ENCODE results near the gene NFATC2.
A peak's percentile ranks its signal among the peaks of the same experiment; 100 is the strongest.

The NFATC2 gene

DNA sequence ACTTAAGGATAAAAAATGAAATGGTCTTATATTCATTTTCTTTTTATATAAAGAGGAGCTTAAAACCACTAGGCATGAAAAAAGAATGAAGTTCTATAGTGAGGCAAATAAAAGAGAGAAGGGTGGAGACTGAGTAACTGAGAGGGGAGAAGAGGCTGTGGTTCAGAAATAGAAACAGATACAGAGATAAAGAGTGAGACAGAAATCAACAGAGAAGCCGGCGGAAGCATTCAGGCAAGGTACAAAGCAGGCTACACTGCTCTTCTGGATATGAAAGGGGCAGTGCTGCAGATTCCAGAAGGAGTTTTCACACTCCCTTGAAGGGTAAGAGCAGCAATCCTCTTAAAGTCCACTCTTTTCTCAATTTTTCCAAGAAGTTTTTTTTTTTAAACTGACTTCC is 29.9 kb downstream of the NFATC2 start:
- no peak for DNase-seq

DNA sequence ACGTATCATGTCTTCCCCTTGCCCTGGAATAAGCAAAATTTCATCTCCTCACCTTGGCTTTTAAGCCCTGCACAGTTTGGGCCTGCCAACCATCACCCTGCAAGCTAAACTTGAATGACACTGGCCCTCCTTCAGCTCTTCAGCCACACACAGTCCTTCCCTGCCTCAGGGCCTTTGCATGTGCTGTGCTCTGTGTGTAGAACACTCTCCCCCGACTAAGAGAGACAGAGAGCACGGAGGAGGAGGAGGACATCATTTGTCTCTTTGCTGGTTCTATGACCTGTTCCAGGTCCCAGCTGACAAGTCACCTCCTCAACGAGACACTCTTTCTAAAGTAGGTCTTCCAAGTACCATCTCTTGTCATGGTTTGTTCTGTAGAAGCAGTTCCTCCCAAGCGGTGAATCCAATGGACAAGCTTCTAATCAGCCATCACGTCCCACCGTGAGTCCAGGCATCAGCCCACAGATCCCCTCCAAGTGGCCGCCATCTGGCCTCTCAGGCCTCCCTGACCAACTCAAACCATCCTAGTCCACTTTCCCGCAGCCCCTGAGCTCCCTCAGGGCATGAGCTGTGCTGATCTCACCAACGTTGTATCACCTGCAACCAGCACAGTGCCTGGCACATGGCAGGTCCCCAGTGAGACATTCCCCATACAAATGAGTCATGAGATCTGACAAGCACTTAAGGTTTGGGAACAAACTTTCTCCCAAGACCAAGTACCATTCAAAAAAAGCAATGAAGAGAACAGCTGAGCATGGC is 30.5 kb downstream of the NFATC2 start:
- no peak for DNase-seq

DNA sequence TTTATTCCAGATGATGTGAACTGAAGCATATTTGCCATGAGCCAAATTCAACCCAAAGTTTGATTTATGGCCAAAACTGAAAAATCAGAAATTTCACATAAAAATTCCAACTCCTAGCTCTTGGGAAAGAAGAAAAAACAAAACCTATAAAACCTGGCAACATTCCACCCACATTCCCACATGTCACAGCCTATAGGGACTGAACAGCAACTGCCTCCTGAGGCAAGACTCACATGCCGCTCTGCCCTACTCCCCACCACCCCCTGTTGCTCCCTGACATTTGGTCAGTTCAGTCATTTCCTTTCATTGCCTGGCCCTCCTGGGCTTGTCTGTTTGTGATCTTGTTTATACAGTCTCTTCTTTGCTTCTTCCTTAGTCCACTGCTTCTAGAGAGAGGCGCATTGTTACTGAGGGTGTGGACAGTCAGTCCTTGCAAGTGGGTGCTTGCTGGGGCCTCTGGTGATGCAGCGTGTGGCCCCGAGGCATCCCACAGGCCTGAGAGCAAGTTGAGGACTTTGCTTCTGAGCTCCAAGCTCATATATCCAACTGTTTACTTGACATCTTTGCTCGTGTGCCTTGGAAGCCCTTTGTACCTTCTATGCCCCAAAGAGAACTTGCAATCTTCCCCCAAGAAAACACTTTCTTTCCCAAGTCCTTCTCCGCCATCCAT is 31.4 kb downstream of the NFATC2 start:
- no peak for DNase-seq

DNA sequence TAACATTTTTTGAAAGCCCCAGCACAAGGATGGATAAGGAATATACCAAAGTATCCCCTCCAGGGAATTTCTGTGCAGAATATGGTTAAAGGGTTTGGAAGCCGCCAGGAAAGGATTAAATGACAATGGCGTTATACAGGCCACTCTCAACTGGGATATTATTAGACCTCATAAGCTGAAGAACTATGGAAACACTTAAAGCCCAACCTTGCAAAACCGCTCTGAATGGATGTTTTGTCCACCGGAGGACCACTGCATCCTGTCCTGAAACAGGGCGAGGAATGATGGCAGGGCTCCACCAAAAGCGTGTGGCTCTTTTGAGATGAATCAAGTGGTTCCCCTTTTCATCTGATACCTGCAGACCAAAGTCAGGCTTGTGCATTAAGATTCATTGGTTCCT is 32.4 kb downstream of the NFATC2 start:
- no peak for DNase-seq

DNA sequence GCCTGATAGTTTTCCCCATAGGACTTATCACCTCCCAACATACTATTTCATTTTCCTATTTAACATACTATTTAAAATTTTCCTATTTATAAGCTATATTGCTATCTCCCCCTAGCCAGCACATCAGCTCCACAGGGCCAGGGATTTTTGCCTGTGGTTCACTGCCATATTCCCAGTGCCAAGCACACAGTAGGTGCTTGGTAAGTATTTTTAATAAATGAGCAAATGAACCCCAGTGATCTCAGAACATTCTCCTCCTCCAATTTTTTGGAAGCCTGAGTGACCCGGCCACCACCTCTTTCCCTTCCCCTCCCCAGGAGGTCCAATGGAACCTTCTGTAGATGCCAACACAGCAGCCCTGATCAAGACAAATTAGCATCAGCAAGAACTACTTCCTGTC is 33.3 kb downstream of the NFATC2 start:
- DNase-seq: no peak

DNA sequence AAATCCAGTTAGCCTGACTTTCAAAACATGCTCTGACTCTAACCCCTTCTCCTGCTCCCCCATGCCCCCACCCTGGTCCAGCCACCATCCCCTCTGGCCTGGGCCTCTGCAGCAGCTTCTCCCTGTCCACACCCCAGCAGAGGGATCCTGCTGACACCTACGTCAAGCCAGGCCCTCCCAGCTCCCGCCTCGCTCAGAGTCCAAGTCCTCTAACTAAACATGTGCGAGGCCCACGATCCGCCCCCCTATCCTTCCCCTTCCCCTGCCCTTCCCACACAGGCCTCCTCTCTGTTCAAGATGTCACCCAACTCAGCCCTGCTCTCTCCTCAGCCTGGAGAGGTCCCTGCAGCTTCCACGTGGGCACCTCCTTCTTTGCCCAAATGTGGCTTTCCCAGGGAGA is 33.7 kb downstream of the NFATC2 start:
- DNase-seq: no peak

DNA sequence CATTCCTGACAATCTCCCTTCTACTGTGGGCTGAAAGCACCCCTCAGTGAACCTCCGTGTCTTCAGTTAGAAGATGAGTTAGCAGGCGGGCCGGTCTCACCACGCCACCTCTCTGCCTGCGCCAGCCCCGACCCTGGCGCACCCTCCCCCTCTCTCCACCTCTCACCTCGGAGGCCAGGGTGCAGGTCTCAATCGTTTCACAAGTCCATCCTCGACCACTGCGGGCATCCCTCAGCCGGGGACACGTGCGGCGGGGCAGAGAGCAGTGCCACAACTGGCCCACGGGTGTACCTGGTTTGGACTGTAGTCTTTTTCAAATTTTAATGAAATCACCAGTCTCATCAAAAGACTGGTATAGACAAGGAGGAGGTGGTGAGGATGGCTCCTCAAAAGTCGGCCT is 34.4 kb downstream of the NFATC2 start:
- DNase-seq: no peak

DNA sequence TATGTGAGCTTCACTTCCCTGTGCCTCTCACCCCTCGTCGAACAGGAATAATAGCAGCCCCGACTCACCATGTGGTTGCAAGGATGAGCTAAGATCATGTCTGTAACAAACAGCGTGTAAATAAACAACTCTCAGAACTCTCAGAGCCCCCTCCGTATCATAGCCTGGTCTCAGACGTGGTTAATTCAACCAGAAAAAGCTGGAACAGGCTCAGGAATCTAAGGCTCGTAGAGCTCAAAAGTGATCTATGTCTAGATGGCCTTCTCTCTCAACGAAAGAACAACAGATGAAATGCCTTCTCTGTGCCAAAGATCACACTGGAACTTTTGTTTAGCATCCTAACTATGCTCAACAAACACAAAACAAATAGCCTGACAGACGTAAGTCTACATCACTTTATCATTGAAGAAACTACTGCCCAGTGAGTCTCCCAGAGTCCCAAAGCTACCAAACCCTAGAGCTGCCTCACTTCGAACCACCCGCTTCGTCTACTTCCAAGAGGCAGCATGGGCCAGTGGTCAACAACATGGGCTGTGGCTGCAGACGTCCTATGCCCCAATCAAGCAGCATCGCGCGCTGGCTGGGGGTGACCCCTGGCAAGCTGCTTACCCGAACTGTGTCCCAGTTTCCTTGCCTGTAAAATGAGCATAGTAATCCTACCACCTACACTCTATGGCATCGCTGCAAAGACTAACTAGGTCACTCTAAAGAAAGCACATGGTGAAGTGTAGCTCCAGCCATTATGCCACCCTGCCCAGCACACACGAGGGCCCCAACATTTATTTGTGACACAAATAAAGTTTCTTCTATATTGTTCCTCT is 35.1 kb downstream of the NFATC2 start:
- no peak for DNase-seq

DNA sequence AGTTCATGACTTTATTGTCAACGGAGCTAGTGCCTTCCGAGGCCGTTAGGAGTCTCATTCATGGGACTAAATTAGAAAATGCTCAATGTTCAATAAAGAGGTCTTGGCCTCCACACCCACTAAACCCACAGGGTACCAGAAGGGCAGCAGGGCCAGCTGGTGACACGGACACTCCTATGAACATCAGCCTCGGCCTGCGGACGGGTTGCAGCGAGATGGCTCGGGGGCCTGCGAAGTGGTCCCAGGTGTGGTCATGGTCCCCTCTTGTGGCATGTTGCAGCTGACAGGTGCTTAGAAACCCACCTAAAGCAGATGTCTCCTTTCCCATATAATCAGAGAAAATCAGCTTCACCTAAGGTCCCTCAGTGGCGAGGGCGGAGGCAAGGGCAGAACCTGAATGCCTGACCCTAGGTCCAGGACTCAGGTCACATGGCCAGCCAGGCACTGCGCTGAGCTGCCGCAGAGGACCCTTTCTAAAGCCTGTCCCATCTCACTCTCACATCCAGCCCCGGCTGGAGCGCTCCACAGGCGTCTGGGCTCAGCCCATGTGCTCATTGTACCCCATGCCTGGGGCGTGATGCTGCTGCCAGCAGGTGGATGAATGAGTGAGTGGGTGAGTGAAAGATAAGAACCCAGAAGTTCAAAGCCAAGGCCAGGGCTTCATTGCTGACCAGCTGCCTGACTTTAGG is 35.8 kb downstream of the NFATC2 start:
- DNase-seq: no peak

DNA sequence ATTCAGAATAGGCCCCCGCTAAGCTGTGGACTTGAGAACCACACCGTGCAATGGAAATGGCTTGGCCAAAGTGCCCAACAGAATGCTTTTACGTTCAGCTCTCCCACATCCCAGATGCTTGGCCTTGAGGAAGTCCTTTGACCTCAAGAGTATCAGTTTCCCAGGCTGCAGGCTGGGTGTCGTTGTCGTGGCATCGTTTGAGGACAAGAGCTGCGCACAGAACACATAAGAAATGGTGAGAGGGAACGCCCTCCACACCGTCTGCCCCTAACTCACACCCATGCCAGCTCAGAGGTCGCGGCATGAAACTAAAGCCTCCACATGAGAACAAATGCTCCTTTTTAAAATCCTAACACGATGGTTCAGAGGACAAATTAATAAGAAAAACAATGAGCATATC is 37.0 kb downstream of the NFATC2 start:
- no peak for DNase-seq

DNA sequence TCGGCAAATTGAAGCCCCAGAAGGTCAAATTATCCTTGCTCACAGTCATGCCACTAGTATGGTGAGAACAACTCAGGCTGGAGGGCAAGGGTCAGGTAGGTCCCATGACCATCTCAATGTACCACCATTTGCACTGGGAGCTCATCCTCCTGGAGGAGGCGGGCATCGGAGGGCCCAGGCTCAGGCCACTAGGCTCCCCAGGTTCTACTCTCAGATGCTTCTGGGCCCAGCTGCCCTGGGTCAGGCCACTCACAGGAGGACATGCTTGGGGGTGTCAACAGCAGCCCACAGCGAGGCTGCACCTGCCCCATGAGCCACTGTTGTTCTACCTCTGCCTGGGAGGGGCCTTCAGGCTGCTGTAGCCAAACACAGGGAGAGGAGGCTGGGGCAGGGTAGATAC is 39.1 kb downstream of the NFATC2 start:
- DNase-seq: no peak

DNA sequence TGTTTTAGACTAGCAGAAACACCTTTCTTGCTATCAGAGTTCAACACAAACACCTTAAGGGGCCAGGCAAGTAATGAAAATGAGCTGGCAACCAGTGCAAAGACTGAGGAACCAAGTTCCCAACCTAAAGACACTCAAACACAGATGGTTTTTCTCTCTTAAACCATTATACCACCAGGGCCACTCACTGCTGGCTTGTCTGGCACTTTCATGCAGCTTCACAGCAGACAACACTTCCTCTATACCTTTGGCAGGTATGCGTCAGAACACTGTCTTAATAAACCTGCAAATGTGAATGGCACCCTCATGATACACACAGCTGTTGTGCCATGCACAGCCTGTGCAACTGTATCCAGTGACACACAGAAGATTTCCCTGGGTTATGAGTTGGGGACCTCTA is 41.6 kb downstream of the NFATC2 start:
- no peak for DNase-seq

DNA sequence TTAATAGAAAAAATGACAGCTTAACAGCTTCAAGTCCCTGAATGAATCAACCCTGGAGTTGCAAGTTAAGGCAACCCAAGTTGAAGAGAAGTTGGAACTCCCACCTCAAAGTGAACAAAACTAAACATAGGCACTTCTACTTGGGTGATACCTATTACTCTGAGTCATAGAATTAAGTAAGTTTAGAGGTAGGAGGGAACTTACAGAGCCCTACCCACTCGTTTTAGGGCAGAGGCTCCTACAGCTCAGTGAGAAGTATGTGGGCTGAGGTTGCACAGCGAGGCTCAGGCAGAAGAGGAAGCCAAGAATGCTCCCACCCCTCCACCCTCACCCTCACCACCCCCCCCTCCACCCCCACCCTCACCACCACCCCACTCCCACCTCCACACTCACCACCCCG is 42.2 kb downstream of the NFATC2 start:
- no peak for DNase-seq

DNA sequence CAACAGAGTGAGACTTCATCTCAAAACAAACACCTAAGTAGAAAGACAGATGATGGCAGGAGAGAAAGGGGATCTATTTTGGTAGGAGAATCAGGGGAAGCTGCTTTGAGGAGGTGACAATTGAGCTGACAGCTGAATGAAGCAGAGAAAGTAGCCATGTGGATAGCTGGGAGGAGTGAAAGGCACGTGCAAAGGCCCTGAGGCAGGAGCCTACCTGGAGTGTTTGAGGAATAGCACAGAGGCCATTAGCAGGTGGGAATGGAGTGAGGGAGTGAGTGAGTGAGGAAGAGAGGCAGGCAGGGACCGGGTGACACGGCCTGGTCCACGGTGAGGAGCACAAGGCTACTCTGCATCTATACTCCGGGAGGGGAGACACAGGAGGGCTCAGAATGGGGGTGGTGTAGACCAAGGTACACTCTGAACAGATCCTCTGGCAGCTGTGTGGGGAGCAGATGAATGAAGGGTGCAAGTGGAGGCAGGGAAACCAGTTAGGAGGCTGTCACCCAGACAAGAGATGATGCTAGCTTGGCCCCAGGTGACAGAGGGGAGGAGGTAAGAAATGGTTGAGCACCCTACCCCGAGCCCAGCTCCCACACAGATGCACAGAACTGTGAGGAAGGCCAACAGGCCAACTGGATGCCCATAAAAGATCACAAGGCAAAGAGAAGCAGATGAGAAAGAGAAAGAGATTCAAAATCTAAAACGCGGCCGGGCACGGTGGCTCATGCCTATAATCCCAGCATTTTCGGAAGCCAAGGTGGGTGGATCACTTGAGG is 43.6 kb downstream of the NFATC2 start:
- no peak for DNase-seq

DNA sequence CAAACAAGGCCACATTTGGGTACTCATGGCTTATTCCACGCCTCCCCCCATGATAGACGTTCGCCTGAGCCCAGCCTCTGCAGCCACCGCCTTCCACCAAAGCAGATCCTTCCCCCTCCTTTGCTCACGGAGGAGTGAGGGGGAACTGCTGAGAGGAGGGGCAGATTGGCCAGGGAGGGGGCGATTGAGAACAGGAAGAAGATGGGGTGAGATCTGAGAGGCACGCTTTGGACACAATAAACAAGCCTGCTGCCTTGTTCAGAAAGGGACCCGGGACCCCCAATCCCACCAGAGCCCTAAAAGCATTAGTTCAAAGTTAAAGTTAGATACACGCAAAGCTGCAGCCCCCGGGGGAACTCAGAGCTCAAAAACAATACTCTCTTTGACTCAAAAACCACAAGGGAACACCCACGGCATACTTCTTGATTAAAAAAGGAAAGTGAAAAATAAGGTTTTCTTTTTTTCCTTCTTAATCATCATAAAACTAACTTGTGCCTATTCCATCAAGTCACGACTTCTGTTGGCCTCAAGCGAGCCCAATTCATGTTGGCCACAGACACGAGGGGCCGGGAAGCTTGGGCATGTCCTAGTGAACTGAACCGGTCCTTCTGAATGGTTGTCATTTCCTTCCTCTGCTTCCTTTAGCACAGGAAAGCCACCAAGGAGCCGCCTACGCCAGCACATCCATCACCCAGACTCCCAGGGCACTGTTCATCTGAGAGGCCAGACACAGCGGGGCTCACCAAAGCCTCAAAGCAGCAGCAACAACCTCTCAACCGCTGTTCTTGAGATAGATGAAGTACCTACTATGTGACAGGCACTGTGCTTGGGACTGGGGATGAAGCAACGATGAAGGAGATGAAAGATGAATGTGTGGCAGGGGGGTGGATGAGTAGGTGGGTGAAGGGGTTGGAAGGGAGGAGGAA is 44.7 kb downstream of the NFATC2 start:
- peak; percentile 71 for DNase-seq

DNA sequence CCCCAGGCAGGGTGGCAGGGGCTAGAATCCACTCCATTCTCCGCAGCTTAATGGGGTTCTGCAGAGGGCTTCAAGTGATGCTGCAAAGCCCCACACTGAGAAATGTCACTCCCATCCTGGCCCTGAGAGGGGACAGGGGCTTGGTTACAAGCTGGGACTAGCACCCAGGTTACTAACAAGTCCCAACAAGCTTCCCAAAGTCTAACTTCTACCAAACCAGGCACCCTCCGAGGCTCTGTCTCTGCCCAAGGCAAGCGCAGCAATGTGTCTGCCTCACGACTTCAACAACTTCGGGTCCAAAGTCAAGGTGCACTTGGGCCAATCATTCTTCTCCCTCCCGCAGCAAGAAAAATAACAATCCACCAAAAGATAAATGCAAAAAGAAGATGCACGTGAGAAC is 45.6 kb downstream of the NFATC2 start:
- no peak for DNase-seq

DNA sequence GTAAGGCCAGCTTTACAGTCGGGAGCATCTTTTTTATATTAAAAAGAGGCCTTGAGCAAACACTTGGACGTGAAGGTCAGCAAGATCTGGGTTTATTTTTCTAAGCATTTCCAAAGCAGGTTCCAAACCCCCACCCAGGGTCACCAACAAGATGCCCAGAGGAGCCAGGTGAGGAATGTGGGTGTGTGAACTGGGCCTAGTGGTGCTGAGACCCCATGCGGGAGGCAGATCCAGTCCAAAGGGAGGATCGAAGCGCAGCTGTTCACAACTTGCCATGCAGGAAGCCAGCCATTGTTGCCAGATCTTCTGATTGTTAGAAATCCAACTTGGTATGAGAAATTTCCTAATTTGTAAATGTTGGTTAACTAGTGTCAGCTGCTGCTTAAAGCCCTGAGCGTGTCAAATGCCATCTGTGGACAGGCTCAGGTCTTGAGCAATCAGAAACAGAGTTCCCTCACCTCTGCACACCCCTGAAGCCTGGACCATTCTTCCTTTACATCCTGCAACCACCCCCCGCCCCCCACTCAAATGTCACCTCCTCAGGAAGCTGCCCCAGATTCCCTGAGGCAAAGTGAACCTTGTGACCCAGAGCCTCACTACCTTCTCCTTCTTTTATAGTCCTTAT is 46.5 kb downstream of the NFATC2 start:
- DNase-seq: no peak

DNA sequence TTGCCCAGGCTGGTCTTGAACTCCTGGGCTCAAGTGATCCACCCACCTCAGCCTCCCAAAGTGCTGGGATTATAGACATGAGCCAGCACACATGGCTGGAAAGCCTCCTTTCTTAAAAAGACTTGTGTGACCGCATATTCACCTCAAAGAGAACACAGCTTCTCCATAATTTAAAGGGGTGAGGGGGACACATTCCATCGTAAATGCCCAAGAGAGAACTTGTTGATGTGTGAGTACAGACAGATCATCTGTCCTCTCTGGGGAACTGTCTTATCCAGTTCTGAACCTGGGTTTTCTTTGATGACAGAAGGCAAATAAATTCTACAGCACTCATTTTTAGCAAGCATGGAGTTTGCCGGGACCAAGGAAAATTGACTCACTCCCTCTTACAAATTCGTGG is 47.2 kb downstream of the NFATC2 start:
- no peak for DNase-seq

DNA sequence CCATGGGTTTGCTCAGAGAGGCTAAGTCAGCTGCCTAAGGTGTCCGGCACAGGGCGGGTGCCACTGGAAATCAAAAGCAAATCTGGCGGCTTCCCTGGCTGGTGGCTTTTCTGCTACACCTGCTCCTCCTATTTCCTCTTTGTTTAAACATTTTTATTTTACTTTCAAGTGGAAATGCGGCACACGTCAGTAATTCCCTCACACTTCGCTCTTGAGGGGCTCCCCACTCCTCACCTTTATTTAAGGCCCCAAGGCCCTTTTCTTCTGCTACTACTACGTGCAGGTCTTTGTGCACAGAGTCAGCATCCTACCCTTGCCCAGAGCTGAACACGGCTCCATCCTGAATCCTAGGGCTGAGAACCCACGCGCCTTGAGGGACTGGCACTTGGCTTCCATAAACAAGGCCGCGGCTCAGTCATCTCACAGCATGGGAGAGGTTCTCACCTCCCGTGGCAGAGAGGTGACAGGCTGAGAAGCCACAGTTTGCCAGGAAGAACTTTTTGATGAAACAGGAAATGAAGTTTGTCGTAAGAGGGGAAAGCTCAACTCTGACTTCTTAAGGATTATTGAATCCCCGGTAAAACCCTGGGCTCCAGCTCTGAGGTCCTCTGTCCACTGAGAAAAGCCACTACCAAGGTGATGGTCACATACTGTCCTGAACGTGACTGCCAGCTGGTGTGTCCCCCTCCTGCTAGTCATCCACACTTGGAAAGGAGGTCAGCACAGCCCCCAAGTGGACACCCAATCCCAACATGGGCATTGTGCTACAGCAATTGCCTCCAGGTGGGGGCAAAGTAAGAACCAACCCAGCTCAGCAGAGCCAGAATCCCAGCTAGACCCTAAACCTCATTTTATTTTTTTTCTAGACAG is 48.0 kb downstream of the NFATC2 start:
- DNase-seq: no peak

DNA sequence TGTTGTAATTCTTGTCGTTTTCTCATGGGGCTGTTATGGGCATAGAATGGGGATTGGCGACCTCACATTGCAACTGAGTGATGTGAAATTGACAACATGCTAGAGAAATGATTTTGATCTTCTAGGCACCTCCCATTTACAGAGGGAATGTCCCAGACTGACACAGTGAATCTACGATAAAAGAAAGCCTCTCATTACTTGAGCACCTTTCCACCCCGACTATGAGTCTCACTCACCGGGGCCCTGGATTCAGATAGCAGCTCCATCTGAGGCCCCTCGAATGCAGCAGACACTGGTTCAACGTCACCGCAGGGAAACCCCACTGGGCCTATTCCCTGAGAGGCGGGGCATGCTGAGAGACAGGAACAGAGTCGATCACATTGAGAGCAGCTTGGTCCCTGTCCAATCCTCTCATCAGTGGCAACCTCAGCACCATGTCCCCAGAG is 49.1 kb downstream of the NFATC2 start:
- no peak for DNase-seq

All from KG1 (cell line).